CD1c-positive myeloid dendritic cell (primary cell): ENCODE data around the gene AUNIP.

Source experiments
- DNase-seq: peaks from one replicate; pipeline ENCODE4 v3.0.0-alpha.2; 2016; ENCODE audit errors: extremely low spot score

AUNIP gene

DNA sequence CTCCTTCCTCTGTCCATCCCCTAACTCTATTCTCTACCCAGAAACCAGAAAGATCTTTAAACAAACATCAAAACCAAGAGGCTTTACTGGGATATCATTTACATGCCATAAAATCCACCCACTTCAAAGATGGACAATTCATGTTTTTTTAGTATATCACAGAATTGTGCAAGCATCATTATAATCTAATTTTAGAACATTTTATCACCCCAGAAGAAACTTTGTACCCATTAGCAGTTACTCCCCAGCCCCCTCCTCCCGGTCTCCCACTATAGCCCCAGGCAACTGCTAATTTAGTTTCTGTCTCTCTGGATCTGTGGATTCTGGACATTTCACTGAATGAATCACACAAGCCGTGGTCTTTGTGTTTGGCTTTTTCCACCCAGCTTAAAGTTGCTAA, 64.0 kb downstream of the AUNIP start:
- DNase-seq: no peak

DNA sequence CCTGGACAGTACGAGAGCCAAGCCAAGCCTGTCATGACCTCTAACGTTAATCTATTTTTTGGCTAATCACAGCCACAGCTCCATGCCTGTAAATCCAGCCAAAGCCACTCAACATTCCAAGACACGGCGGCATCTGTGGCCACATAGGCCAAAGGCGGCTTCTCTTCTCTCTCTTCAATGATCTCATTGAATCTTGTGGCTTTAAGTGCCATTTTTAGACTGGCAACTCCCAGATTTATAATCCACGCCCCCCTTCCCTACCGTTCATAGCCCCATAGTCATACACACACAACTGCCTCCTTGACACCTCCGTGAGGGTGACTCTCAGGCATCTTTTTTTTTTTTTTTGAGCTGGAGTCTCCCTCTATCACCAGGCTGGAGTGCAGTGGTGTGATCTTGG, 64.9 kb downstream of the AUNIP start:
- DNase-seq: no peak

DNA sequence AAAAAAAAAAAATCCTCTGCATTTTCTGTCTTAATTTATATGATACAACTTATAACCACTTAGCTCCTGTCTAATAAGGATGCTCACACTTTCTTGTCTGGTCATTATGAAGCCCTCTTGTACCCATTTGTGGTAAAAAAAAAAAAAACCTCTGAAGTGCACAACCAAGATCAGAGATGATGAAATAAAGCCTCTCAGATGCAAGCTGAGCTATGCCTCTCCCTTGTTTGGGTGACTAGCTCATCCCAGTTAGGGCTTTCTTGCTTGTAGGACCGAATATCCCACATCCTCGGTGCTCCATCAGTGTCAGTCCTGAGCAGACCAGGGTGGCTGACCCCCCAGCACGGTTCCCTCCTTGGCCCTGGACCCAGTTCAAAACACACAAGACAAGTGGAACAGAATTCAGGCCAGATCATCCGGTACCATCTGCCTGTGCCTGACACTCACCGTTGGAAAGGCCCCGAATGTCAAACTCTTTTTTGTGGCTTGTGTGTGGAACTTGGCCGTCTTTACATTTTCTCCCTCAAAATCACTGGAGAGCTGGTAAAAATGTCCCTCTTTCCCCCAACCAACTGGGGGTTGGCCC, 65.6 kb downstream of the AUNIP start:
- DNase-seq: no peak

DNA sequence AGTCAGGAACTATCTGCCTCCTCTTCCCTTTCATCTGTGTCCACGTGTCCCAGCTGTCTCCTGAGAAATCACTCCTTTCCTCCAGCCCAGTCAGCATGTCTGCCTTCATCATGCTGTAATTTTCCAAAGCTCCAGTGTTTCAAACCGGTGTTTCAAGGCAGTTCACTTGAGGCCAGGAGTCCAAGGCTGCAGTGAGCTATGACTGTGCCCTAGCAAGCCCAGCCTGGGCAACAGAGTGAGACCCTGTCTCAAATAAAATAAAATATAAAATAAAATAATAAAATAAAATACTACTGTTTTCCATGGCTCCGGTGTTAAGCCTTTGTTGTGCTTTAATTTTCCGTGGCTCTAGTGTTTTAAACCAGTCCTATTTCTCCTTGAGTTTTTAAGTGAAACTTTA, 67.1 kb downstream of the AUNIP start:
- no peak for DNase-seq

DNA sequence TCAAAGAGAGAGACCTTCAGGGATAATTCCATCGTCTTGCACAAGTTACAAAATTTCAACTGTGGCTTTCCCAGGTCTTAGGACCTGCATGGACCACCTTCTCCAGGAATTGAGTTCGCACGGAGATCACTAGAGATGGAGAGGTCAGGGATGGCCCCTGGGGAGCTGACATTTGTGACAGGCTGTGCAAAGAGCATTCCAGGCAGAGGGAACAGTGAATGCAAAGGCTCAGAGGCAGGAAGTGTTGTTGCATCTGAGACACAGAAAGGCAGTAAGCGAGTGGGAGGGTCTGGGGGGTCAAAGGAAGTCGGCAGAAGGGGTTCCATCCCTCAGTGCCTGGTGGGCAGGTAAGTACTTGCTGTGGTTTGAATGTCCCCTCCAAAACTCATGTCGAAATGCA, 68.8 kb downstream of the AUNIP start:
- no peak for DNase-seq

DNA sequence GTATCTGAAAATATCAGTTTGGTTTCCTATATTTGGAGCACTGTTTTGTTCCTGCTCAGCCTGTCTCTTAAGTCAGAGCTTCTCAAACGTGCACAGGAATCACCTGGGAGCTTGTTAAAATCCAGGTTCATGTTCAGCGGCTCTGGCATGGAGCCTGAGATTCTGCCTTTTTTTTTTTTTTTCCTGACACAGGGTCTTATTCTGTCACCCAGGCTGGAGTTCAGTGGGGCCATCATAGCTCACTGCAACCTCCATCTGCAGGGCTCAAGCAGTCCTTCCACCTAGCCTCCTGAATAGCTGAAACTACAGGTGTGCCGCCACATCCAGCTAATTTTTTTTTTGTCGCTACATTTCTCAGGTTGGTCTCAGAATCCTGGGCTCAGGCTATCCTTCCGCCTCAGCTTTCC, 71.5 kb downstream of the AUNIP start:
- no peak for DNase-seq

DNA sequence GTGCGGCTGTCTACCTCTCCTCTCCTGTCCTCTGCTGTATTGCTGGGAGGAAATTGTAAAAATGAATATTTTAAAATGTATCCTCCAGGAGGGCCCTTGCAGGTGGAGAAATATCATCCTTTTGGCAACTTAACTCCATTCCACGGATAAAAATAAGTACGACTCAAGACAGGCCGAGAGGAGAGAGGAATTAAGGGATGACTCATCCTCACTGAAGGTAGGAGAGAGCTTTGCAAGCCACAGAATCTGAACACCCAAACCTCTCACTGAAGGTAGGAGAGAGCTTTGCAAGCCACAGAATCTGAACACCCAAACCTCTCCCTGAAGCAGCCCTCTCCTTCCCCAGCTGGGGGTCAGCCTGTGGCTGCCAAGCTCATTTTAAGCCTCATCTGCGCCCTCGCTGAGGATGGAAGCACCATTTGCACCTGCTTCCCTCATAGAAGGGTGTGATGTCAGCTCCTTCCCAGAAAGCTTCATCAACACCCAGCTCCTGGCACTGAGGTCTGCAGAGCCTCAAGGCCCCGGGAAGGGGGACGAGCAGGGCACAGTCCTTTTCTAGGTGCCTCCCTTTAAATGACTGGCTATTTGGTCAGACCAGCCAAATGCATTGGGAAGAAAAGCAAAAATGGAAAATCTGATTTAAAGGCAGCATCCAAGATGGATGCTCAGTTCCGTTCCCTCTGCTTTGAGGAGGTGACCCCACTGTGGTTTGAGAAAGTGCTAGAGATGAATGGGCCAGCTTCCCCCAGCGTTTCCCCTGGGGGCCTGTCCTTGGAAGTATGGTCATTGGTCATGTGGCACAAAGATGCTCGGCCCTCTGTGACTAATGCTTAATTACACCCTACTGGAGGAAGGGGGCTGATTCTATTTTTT, 72.1 kb downstream of the AUNIP start:
- DNase-seq: no peak

DNA sequence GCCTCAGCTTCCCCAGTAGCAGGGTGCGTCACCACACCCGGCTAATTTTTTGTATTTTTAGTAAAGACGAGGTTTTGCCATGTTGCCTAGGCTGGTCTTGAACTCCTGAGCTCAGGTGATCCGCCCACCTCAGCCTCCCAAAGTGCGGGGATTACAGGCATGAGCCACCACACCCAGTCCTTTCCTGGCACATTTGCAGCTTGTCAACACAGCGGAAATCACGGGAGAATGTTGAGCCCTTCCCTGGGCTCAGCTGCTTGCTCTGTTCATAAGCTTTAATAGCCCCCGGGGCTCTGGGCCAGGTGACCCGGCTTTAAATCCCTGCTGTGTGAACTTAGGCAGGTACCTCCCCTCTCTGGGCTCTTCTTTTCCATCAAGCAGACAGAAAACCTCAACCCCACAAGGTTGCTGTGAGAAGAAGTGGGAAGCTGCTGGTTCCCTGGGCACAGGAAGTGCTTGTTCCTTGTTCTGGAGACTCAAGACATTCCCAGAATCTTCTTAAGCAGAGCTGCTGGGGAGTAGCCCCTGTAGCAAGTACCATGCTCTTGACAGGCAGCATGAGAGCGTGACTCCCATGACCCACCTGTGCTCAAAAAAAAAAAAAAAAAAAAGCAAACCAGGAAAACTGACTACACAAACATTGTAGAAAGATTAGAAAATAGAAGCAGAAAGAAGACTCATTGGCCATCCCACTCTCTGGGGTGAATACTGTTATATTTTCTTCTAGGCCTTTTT, 73.8 kb downstream of the AUNIP start:
- no peak for DNase-seq

DNA sequence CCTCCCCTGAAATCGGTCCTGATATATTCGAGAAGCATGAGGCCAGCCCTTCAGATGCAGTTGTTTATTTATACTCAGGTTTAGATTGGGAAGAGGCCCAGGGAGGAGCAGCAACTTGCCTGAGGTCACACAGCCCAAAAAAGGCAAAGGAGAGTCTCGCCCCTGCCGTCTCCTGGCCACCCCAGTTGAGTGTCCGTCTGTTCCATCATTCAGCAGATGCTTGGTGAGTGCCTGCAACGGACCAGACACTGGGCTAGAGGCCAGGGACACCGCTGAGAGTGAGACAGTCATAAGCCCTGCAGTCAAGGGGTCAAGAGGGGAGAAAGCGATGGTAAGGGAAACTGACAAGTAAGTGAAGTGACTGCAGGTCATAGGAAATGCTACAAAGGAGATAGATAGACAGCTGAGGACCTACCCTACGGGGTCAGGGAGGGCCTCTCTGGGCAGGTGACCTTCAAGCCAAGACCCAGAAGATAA, 74.6 kb downstream of the AUNIP start:
- DNase-seq: no peak
